HK-2 (cell line): ENCODE data around the gene GUCY1B1.

Source experiments
- DNase-seq: peaks from one replicate; pipeline ENCODE4 v3.0.0-alpha.2; 2018; ENCODE audit not compliant: unreplicated experiment

The GUCY1B1 gene

DNA sequence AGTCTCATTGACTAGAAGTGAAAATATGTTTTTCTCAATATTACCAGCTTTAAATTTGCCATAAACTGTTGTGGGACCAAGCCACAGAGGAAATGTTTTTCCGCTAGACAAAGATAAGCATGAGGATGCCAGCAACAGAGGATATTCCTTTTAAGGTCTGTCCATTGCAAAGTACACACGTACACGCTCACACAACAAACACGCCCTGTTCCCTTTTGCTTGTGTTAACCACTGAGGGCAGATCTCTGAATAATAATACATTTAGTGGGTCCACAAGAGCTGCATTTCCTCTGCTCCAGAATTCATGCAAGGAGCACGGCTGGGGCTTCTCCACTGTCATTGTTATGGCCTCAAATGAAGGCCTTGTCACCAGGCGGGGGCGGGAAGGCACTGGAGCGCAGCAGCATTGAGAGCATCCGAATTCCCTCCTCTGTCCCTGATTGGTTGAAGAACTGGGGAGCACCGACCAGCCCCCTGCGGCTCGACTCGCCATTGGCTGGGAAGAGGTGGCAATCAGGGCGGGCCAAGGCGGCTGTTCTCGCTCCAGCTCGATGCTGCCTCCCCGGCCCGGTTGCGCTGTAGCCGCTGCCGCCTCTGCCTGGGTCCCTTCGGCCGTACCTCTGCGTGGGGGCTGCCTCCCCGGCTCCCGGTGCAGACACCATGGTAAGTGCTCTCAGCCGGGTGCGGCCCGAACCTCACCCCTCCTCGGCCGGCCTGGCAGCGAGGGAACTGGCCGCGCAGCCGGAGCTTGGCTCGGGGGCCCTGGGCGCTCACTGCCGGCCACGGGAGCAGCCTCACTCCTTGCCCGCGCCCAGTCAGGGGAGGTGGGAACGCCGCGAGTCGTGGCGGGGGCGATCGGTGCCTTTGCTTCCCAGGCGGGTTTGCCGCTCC is at the start of gene GUCY1B1:
Gene GUCY1B1, plus strand, starts transcription at position 541 of the 891 bp plus-strand sequence. Its CDS starts 120 bp downstream, at position 661.
- peak; percentile 96 for DNase-seq

DNA sequence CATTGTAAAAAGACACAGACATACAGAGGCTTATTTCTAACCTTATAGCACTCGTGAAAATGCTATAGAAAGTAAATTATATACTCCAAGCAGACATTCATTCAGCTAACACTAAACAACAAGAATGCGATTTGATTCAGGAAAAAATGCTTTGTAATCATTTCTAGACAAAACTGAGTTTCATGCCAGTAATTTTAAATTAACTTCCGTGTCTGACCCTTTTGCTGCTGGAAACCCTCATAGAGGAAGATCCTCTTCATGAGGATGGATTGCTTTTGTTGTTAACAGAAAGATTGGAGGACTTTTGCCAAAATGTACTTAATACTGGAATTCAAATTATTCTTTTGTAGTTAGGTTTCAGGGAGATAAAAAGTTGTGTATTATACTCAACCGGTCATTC is 48.9 kb upstream of the GUCY1B1 start:
- DNase-seq = no peak

DNA sequence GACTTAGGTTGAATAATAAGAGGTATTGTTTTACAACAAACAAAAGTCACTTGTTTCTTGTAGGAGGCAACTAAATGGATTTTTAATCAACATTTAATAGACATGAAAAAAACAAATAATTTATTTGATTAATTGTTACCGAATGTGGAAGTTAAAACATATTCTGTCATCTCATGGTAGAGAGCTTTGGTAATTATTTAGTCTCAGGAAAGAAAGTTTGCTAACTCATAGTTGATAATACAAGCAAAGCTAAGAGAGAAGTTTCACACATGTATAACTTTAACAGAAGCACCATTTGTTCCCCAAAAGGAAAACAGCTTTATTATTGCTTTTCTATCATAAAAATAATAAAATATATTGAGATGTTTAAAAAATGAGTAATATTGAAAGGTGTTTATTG is 47.3 kb upstream of the GUCY1B1 start:
- DNase-seq = no peak

DNA sequence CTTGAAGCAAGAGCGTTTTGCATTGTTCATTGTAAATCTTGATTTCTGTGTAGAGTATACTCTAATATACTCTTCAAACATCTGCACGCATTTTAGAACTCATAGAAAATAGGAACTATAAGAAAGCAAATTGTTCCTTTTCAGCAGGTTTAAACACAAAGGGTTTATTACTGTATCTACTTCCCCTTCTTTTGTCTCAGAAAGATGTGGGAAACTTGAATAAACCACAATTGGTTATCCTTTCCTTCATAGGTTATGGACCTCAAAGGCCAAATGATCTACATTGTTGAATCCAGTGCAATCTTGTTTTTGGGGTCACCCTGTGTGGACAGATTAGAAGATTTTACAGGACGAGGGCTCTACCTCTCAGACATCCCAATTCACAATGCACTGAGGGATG is 46.0 kb upstream of the GUCY1B1 start:
- DNase-seq = no peak

DNA sequence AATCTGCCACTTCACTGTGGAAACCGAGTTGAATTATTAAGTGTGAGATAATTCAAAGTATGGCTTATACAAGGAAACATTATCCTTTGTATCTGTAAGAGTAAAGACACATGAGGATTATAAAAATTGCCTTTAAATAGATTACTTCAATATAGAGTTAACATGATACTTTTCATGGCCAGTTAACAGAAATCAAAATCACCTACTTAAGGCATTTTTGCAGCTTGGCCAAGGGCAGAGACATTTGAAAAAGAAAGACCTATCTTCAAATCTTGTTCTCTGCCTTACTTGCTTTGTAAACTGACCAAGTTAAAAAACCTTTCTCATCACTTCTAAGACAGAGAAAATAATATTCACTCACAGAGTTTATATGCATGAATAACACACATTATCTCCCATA is 44.9 kb upstream of the GUCY1B1 start:
- no peak for DNase-seq

DNA sequence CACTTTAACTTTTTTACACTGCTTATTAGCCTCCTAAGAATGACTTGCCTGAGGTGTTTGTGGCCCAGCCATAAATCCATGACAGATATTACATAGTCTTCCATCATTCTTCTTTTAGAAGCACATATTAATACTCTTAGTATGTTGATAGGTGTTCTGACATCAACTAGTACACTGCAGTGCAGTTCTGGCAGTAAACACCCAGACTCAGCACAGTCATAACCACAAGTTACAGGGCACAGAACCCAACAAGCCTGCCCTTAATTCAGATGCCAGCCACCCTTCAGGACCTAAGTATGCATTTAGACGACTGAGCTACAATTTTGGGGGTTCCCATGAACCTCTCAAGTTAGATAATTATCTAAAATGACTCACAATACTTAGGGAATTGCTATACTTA is 36.5 kb upstream of the GUCY1B1 start:
- DNase-seq = no peak

DNA sequence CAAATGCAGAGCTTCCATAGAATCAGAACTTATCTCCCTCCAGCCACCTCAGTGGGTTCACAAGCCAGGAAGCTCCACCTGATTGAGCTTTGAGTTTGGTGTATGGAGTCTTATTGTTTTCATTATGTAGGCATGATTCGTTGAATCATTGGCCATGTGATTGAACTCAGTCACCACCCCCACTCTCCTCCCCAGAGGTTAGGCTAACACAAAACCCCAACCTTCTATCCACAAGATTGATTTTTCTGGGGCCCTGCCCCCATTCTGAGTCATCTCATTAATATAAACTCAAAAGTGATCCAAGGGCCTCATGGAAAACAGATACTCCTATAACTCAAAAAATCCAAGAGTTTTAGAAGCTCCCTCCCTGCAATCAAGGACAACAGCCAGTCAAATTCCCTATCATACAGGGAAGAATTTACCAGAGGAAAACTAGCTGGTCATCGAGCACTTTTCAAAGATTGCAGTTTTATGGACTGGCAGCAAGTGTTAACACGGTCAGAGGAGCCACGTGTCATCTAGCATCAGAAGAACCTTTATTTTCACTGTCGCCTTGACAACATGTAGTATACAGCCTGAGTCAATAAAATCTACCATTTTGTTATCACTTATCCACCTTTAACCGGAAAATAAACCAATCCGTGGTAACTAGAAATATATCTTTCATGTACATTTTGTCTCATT is 35.9 kb upstream of the GUCY1B1 start:
- peak; percentile 62 for DNase-seq

DNA sequence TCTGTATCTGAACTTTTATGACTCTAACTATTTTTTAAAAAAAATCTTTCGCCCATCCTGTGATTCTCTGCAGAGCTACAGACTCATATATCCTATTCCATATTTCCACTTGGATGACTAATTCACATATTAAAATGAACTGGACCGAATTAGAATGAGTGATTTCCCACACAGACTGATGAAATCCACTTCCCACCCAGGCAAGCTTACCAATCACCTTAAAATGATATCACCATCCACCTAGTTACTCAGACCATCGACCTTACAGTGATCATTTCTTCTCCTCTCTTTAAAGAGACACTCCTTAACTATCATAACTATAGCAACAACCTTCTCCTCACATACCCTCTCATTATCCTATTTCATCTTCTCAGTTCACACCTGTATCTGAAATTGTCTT is 34.1 kb upstream of the GUCY1B1 start:
- no peak for DNase-seq

DNA sequence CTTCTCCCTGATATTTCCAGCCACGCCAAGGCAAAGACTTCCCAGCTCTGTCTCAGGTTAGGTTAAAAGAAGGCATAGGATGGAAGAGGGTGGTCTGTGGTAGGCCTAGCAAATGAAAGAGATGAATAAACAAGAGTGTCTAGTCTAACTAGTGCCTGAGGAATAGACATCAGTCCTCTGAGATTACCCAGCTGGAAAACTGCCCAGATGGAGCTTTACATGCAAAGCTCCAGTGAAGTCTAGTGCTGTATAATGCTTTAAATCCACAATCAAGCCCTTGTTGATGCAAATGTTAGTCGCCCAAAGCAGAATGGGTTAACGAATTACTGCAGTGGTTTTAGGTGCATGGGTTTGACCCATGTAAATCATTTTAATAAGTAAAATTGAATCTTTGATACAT is 24.8 kb upstream of the GUCY1B1 start:
- DNase-seq = no peak

DNA sequence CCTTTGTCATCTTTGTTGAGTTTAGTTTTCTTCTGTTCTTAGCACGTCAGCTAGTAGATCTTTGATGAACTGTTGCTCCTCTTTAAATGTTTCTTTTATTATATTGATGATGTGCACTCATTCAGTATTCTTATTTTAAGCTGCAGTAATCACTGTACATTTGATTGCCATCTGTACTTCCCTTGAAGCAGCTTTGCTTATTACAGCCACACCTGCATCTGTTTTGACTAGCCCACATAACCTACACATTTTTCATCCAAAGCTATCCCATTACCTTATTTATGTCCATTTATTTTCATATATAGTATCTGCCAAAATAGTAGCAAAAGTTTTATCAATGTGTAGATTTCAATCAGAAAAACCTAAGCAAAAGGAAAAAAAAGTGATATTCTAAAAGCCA is 23.9 kb upstream of the GUCY1B1 start:
- no peak for DNase-seq

DNA sequence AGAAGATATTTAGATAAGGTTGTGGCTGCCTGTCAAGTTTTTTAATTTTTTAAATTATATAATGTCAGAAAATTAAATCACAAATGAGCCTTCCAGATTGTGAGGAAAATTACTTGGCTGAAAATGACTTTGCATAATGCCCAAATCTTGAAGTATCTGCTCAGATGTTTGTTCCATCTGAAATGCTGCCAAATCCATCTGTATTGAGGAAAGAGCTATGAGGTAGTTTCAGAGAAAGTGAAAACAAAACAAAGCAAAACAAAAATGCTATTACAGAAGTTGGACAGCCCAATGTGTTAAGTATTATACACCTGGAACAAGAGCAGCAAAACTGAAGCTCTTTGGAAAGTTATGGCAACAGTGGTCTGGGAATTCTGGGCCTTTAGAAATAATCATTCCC is 23.3 kb upstream of the GUCY1B1 start:
- DNase-seq = no peak

DNA sequence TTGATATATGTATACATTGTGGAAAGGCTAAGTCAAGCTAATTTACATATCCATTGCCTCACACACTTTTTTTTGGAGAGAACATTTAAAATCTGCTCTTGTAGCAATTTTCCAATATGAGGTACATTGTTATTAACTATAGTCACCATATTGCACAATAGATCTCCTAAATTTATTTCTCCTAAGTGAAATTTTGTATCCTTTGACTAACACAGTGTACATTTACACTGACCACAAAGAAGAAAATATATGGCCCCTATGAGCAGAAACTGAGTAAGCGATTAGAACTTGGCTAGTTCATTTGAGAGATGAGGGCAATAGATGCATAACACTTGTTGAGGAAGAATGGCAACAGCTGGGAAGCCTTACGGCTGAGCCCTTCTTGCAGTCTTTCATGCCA is 20.3 kb upstream of the GUCY1B1 start:
- no peak for DNase-seq

DNA sequence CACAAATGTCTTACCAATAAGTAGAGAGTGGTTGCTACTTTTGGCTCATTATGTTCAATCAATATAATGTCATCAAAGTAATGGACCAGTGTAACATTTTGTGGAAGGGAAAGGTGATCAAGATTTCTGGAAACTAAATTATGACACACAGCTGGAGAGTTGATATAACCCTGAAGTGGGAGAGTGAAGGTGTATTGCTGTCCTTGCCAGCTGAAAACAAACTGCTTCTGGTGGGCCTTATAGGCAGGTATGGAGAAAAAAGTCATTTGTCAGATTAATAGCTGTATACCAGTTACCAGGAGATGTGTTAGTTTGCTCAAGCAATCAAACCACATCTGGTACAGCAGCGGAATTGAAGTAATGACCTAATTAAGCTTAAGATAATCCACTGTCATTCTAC is 17.3 kb upstream of the GUCY1B1 start:
- DNase-seq = no peak

DNA sequence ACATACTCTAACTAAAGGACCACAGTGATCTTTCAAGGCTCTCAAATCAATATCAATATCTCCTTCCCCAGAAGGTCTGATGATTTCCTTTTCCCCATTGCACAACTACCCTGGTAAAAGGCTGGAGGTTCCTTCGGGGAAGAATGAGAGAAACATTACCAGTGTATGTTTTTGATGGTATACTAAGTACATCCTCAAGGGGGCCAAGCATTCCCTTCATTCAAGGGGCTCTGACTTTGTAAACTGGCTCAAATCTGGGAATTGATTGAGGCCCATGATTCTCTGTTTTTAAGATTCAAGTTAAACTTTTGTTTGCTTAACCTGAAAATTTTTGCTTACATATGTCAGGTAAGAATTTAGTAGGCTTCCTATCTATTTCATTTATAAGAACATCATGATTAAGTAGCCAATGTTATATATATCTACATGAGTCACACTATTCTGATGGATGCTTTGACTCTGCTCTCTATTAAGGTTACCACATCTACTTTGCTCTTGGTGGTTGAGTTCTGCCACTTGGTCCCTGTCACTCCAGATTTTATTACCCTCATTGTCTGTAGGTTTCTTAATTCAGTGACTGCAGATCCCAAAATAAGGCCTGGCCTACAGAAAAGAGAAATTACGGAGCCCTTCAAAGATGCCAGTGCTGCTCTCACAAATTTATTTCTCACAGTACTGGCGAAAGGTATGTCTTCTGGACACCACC is 16.4 kb upstream of the GUCY1B1 start:
- no peak for DNase-seq

DNA sequence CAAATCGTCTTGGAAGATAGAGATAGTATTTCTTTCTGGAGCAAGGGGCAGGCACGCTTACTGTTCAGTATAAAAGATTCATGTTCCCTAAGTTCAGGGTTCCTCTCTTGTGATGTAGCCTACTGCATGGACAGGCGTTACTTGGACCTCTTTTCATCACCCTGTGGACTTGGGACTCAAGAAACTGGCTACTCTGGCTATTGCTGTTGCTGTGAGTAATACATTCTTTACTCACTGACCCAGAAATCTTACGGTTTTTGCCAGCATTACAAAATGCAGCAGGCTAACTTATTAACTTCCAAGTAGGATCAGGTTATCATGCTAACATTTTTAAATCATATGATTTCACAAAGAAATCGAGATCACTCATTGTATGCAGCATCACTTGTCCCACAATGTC is 12.8 kb upstream of the GUCY1B1 start:
- DNase-seq = peak; percentile 26

DNA sequence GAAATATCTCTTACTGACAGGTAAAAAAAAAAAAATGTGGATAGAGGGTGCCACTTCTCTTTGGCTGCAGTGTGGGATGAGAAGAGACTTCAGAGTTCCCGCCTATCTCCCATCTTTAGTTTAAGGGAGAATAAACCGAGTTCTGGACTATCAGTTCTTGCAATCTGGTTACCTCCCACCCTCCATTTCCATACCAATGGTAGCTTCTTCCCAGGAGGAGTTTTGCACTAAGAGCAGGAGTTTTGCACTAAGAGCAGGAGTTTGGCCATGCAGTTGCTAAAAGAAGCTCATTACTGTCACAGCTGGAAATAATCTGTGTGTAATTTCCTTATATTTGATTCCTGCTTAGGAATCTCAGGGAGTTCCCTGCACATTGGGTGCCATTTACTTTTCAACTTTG is 10.8 kb upstream of the GUCY1B1 start:
- no peak for DNase-seq

DNA sequence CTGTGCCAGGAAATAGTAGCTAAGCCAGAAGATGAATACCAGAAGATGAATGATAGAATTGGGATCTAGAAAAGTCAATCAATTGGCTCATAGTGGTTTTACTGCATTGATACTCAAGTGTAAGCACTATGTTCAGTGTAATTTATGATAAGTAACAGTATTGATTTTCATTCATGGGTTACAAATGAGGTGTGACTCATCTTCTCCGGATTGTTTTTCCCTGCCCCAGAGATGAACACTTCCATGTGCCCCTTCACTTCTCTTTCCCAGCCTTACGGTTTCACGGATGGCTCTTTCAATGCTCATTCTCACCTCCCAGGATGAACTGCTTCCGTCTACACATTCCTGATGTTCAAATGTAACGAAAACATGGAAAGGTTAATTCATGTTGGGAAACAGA is 9.8 kb upstream of the GUCY1B1 start:
- no peak for DNase-seq

DNA sequence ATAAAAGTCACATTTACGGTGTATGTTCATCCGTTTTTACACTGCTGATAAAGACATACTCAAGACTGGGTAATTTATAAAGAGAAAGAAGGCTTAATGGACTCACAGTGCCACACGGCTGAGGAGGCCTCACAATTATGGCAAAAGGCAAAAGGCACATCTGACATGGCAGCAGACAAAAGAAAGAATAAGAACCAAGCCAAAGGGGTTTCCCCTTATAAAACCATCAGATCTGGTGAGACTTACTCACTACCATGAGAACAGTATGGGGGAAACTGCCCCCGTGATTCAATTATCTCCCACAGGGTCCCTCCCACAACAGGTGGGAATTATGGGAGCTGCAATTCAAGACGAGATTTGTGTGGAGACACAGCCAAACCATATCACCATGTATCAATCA is 7.3 kb upstream of the GUCY1B1 start:
- no peak for DNase-seq

DNA sequence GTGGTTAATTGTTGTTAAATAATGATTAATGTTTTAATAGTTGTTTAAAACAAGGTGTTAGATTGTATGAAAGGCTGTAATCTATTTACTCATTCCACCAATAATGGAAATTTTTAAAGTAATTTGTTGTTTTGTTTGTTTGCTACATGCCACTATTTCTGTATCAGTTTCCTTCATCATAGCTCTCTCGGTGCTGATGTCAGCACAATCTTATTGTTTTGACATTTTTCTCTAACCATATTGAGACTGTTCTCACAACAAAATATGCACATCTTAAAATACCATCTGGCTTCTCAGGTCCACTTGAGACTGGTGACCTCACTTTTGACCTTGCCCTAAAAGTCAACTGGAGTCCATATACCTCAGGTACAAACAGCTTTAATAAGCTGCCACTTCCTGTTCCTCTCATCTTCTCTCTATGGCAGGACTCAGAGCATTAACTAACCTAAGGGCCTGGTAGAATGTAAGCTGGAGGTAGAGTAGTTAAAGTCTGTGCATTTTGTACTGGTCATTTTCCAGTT is 1.0 kb upstream of the GUCY1B1 start:
- DNase-seq = no peak

DNA sequence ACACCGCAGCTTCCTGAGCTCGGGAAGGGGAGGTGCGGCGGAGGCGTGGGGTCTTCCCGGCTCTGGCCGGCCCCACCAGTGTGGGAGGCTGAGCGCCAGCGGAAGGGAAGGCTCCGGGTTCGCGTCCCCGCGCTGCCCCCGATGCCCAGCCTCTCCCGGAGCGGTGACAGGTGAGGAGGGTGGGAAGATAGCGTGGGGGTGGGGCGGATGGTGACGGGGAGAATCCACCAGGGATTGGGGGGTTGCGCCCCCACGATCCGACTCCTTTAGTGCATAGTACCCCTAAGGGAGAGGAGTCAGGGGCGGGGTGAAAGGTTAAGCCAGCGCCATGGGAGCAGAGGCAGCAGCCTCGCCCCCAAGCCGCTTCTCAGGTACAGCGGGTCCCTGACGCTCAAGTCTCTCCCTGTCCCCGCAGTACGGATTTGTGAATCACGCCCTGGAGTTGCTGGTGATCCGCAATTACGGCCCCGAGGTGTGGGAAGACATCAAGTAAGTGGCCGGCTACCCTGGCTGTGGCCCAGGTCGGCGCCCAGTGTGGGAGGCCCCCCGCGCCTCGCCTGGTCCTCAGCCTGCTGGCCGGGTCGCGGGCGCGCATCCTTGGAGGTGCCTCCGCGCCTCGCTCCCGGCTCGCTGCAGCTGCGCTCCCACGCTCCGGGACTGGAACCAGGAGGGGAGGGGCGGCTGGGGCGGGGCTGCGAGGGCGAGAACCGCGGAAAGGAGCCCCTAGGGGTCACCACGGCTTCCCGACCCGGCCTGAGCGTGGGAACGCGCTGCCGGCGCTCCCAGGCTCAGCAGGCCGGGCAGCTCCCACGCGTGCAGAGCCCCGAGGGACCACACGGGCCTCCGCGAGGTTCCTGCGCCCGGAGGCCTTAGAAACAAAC is 791 bp downstream of the GUCY1B1 start:
- DNase-seq = peak; percentile 39

DNA sequence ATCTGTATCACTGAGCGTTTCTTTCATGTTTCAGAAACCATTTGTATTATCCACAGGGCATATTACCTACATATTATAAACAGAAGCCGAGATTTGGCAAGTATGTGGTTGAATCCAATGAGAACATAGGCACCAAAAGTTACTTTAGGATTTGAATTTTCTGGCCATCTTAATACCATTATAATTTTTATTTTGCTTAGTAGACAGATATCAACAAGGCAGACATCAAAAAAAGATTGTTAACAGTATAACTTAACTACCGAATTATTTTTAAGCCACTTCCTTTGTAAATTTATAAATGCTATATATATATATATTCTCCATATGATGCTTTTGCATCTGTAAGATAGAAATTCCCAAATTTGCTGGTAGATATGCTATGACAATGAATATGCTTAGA is 2.2 kb downstream of the GUCY1B1 start:
- DNase-seq = no peak
